Ureter (tissue), 1 donor: ENCODE data around the gene MARCHF5. TPM values are rescaled to one million over a fixed set of nuclear protein-coding genes. Genes with fewer than 3 reads are reported as not detected.
"Not testable (repeated sequence)": the region's sequence is repeated elsewhere in the genome, so short reads cannot be mapped to it uniquely, and the experiment has no call there.

Experiments
- DNase-seq: peaks from one replicate; pipeline ENCODE4 v3.0.0-alpha.2; 2020; ENCODE audit warnings: low spot score
- total RNA-seq: library from RNA; stranded (reverse); gene quantifications from one replicate; pipeline ENCODE4 v1.2.4, GENCODE V29; 2023
- donor health status: DM: yes; HTN: yes; CAD: no.

Gene MARCHF5
- total RNA-seq, 1 donor from 2014 or later: 34.2 TPM

DNA sequence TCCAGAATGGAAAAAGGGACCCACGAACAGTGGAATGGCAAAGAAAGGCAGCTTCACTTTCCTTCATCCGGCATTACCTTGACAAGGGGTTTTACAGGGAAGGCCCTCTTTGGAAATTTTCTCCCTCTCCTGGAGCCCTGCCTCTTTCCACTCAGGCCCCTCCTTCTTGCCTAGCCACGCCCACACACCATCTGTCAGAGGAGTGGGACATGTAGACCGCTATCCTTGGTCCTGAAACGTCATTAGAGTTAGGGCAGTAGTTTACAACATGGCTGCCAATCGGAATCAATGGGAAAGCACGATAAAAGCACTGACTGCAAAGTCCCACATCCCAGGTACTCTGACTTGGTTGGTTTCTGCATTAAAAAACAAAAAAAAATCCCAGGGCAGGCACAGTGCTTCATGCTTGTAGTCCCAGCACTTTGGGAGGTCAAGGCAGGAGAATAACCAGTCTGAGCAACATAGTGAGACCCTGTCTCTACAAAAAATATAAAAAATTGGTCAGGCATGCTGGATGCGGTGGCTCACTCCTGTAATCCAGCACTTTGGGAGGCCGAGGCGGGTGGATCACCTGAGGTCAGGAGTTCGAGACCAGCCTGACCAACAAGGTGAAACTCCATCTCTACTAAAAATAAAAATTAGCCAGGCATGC, 96.4 kb downstream of the MARCHF5 start:
- no peak for DNase-seq

- not testable (repeated sequence) for DNase-seq
Measured at GRCh38 chr10:92393173-92393572, 102.2 kb downstream of the MARCHF5 start.

DNA sequence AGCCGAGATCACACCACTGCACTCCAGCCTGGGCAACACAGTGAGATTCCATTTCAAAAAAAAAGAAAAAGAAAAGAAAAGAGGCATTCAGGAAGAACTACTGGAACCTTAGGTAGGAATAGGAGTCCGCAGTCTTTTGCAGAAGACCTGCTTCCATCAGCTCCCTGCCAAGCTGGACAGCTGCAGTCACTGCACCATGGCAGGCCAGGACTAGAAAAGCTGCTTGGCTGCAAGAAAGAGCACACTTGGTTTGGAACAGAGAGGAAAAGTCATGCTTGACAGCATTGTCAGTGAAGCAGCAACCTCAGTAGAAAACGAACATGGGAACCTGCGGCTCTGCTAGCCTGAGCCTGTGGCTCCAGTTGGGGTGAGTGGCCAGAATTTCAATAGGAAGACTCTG, 104.3 kb downstream of the MARCHF5 start:
- no peak for DNase-seq

GRCh38 chr10:92402234-92402633, 111.3 kb downstream of the MARCHF5 start:
- DNase-seq: not testable (repeated sequence)

Other genes starting within 250 kb of the MARCHF5 start
- gene CPEB3, start 89 bp upstream of the MARCHF5 start, total RNA-seq: 6.0 TPM